Suprapubic skin (tissue), 4 donors: Measurements from ENCODE around the gene GHRH. TPM values are rescaled to one million over a fixed set of nuclear protein-coding genes. Genes with fewer than 3 reads are reported as not detected.

ENCODE experiments used
- DNase-seq, 2 donors: peaks; one replicate each; pipeline ENCODE4 v3.0.0-alpha.2; 2019; ENCODE audit warnings: low spot score in 2 of 2
- H3K27ac ChIP-seq: fragments of 200-600 bp; sonication (generic); one replicate; pipeline ENCODE4 v1.5.1; 2019
- H3K27me3 ChIP-seq: fragments of 200-600 bp; sonication (generic); one replicate; pipeline ENCODE4 v1.5.1; 2019
- H3K36me3 ChIP-seq: fragments of 200-600 bp; sonication (generic); one replicate; pipeline ENCODE4 v1.5.1; 2019
- H3K4me1 ChIP-seq: fragments of 200-600 bp; sonication (generic); one replicate; pipeline ENCODE4 v1.5.1; 2019
- H3K4me3 ChIP-seq: fragments of 200-600 bp; sonication (generic); one replicate; pipeline ENCODE4 v1.5.1; 2019; ENCODE audit warnings: mild to moderate bottlenecking
- H3K9me3 ChIP-seq: fragments of 200-600 bp; sonication (generic); one replicate; pipeline ENCODE4 v1.5.1; 2019
- CTCF ChIP-seq, 2 donors: fragments of 200-600 bp in 1 of 2; fragments of 450-650 bp in 1 of 2; sonication (generic) in 1 of 2; IDR thresholded peaks; one replicate each; pipeline ENCODE4 v1.5.1; 2016 to 2019; ENCODE audit warnings: antibody characterized with exemption in 2 of 2, mild to moderate bottlenecking in 1 of 2, moderate library complexity in 1 of 2
- EP300 ChIP-seq: sonication (generic); formaldehyde crosslinking; IDR thresholded peaks from one replicate; pipeline ENCODE4 v1.6.1; 2017; ENCODE audit warnings: antibody characterized with exemption
- POLR2A ChIP-seq, 2 donors: fragments of 450-650 bp; IDR thresholded peaks; one replicate each; pipeline ENCODE4 v1.6.1; 2017; ENCODE audit warnings: antibody characterized with exemption in 2 of 2, mild to moderate bottlenecking in 2 of 2, moderate library complexity in 2 of 2
- POLR2AphosphoS5 ChIP-seq, 3 donors: sonication (generic); formaldehyde crosslinking; IDR thresholded peaks; one replicate each; pipeline ENCODE4 v1.6.1; 2017; ENCODE audit warnings: antibody characterized with exemption in 3 of 3
- WGBS: methylation state at CpG from one replicate; pipeline ENCODE4 v1.1.5; 2018; 5-methylcytosine and 5-hydroxymethylcytosine counted together
- total RNA-seq, 4 donors: library from RNA; depleted of rRNA; stranded (reverse); fragments of >200 nt; gene quantifications; one replicate each; pipeline ENCODE4 v1.1.0, GENCODE V29; 2016

GHRH gene
- total RNA-seq, 4 donors from 2014 or later: not detected

DNA sequence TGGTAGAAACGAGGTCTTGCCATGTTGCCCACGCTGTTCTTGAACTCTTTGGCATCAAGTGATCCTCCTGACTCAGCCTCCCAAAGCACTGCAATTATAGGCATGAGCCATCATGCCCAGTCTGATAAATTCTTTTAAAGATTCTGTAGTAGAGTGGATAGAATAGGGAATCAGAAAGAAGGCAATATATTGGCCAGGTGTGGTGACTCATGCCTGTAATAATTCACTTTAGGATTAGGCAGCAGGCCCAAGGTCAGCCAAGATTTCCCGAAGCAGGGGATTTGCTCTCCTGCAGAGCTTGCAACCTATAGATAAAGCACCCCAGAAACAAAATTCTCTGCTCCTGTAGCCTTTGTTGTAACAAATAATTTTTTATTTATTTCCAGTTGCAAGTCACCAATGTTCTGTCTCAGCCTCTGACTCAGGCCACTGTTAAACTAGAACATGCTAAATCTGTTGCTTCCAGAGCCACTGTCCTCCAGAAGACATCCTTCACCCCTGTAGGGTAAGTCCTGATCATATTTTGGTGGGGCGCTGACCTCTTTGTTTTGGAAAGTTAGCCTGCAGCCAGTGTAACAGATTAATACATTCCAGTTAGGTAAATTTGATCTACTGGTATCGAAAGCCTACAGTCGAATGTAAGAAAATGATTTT, 51.8 kb downstream of the GHRH start:
- 81% methylated on average over 6 of the region's 6 CpGs for WGBS
- no peak for TF ChIP-seq POLR2A (IDR thresholded peaks at IDR 0.05)
- no peak for TF ChIP-seq CTCF (IDR thresholded peaks at IDR 0.05)
- no peak for TF ChIP-seq EP300
- TF ChIP-seq POLR2AphosphoS5 (IDR thresholded peaks at IDR 0.05): no peak
- no peaks in the 10 kb centered on the region for H3K9me3 ChIP-seq
- H3K36me3 ChIP-seq: peaks cover 95% of the 10 kb centered on the region
- no peak overlapping the region for H3K4me3 ChIP-seq
- H3K27ac ChIP-seq: no peak overlapping the region
- no peaks in the 10 kb centered on the region for H3K27me3 ChIP-seq
- H3K4me1 ChIP-seq: no peaks in the 10 kb centered on the region
- no peak for DNase-seq

DNA sequence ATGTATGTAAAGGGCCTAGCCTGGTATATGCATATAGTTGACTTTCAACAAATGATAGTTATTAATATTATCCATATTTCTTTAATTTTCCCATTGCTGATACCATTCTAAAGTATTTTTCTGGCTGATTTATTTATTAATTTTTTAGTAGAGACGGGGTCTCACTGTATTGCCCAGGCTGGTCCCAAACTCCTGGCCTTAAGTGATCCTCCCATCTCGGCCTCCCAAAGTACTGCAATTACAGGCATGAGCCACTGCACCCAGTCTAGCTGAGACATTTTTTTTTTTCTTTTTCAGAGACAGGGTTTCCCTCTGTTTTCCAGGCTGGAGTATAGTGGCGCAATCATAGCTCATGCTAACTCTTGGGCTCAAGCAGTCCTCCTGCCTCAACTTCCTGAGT, 52.4 kb downstream of the GHRH start:
- no peaks in the 10 kb centered on the region for H3K4me1 ChIP-seq
- TF ChIP-seq EP300: no peak
- TF ChIP-seq POLR2A (IDR thresholded peaks at IDR 0.05): no peak
- no peak for TF ChIP-seq POLR2AphosphoS5 (IDR thresholded peaks at IDR 0.05)
- no peak for TF ChIP-seq CTCF (IDR thresholded peaks at IDR 0.05)
- no peak overlapping the region for H3K4me3 ChIP-seq
- 97% methylated on average over 3 of the region's 3 CpGs for WGBS
- H3K9me3 ChIP-seq: no peaks in the 10 kb centered on the region
- peaks cover 95% of the 10 kb centered on the region for H3K36me3 ChIP-seq
- no peaks in the 10 kb centered on the region for H3K27me3 ChIP-seq
- H3K27ac ChIP-seq: no peak overlapping the region
- DNase-seq: no peak

GRCh38 chr20:37207171-37207570, 54.4 kb downstream of the GHRH start:
- WGBS: 88% methylated on average over 9 of the region's 11 CpGs
- H3K36me3 ChIP-seq: peaks cover 82% of the 10 kb centered on the region
- no peaks in the 10 kb centered on the region for H3K27me3 ChIP-seq

GRCh38 chr20:37205794-37206193, 55.8 kb downstream of the GHRH start:
- no peak for DNase-seq
- H3K4me1 ChIP-seq: peaks cover 9% of the 10 kb centered on the region
- WGBS: 63% methylated on average over 2 of the region's 2 CpGs
- no peak overlapping the region for H3K4me3 ChIP-seq
- no peaks in the 10 kb centered on the region for H3K27me3 ChIP-seq
- H3K36me3 ChIP-seq: peaks cover 71% of the 10 kb centered on the region
- TF ChIP-seq POLR2A (IDR thresholded peaks at IDR 0.05) (no peak), CTCF (IDR thresholded peaks at IDR 0.05) (no peak), EP300 (no peak), POLR2AphosphoS5 (IDR thresholded peaks at IDR 0.05) (no peak)
- no peak overlapping the region for H3K27ac ChIP-seq
- no peaks in the 10 kb centered on the region for H3K9me3 ChIP-seq

More at GRCh38 chr20:37207171-37207570, 54.4 kb downstream of the GHRH start:
- Histone ChIP-seq H3K27ac (no peak overlapping the region), H3K4me3 (no peak overlapping the region), H3K4me1 (peaks cover 4% of the 10 kb centered on the region), H3K9me3 (no peaks in the 10 kb centered on the region)
- no peak for DNase-seq
- no peak for TF ChIP-seq EP300

- WGBS: 88% methylated on average over 6 of the region's 6 CpGs
- H3K9me3 ChIP-seq: no peaks in the 10 kb centered on the region
- no peaks in the 10 kb centered on the region for H3K27me3 ChIP-seq
- peaks cover 9% of the 10 kb centered on the region for H3K4me1 ChIP-seq
- H3K36me3 ChIP-seq: peaks cover 72% of the 10 kb centered on the region
- TF ChIP-seq CTCF (IDR thresholded peaks at IDR 0.05): no peak
- no peak for TF ChIP-seq POLR2A (IDR thresholded peaks at IDR 0.05)
- TF ChIP-seq EP300: no peak
- no peak for TF ChIP-seq POLR2AphosphoS5 (IDR thresholded peaks at IDR 0.05)
- no peak overlapping the region for H3K27ac ChIP-seq
- H3K4me3 ChIP-seq: no peak overlapping the region
- no peak for DNase-seq
These were observed 56.5 kb downstream of the GHRH start for GRCh38 chr20:37205130-37205529.

- Histone ChIP-seq H3K27ac (no peak overlapping the region), H3K27me3 (no peaks in the 10 kb centered on the region), H3K36me3 (peaks cover 73% of the 10 kb centered on the region), H3K9me3 (no peaks in the 10 kb centered on the region), H3K4me1 (peaks cover 14% of the 10 kb centered on the region), H3K4me3 (no peak overlapping the region)
- DNase-seq: no peak
- TF ChIP-seq POLR2AphosphoS5 (IDR thresholded peaks at IDR 0.05): no peak
- no peak for TF ChIP-seq EP300
- no peak for TF ChIP-seq POLR2A (IDR thresholded peaks at IDR 0.05)
- TF ChIP-seq CTCF (IDR thresholded peaks at IDR 0.05): no peak
- WGBS: 61% methylated on average over 3 of the region's 3 CpGs
These were observed 57.6 kb downstream of the GHRH start for GRCh38 chr20:37204056-37204455.
